COLO668 (cell line): ENCODE data around the gene OR2D2.
"Not testable (repeated sequence)": the region's sequence is repeated elsewhere in the genome, so short reads cannot be mapped to it uniquely, and the experiment has no call there.

Source experiments
- DNase-seq: peaks from one replicate; lab custom pipeline; 2025; ENCODE audit not compliant: unreplicated experiment; lab: John Stamatoyannopoulos, UW

Gene OR2D2, protein sequence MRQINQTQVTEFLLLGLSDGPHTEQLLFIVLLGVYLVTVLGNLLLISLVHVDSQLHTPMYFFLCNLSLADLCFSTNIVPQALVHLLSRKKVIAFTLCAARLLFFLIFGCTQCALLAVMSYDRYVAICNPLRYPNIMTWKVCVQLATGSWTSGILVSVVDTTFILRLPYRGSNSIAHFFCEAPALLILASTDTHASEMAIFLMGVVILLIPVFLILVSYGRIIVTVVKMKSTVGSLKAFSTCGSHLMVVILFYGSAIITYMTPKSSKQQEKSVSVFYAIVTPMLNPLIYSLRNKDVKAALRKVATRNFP

DNA sequence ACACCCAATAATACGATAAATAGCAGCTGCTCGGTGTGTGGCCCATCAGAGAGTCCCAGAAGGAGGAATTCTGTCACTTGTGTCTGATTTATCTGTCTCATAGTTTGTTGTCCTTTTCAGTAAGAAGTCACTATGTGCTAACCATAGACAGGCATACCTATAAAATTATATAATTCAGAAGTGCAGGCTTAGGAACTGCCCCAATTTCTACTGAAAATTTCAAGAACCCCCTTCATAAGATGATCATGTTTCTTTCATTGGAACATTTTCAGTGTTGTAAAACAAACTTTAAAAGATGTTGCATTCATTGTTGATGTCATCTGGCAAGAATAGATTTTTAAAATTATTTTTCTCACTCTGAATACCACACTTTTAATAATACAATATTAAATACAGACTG, at the start of gene OR2D2:
Gene OR2D2 (minus strand): TSS at position 101 of the 400 bp plus-strand sequence. CDS start 0 bp downstream, at position 101.
- no peak for DNase-seq

DNA sequence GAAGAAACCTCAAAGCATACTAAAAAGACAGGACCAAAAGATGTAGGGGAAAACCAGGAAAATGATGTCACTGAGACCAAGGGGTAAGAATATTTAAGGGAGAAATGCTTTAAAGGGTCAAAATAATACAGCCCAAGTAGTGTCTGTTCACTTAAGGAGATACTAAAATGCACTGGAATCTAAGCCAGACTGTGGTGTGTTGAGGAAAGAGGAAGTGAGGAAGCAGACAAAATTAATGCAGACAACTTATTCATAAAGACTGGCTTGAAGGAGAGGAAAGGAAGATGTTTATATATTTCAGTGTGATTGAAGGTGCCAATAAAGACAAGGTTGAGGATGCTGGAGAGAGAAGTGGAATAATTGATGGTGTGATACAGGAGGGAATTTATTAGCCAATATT, 49.7 kb upstream of the OR2D2 start:
- no peak for DNase-seq

DNA sequence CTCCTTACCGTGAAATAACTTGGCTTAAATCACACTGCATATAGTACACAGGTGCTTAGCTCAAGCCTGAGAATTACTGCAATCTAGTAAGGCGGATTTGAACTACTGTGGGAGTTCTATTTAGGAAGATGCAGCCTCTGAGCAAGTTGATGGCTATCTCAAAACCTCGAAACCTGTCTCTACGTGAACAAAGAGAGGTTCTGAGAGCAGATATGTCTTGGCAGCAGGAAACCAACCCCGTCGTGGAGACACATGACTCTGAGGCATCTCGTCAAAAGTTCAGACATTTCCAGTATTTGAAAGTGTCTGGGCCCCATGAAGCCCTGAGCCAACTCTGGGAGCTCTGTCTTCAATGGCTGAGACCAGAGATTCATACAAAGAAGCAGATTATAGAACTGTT, 39.8 kb upstream of the OR2D2 start:
- DNase-seq = no peak

DNA sequence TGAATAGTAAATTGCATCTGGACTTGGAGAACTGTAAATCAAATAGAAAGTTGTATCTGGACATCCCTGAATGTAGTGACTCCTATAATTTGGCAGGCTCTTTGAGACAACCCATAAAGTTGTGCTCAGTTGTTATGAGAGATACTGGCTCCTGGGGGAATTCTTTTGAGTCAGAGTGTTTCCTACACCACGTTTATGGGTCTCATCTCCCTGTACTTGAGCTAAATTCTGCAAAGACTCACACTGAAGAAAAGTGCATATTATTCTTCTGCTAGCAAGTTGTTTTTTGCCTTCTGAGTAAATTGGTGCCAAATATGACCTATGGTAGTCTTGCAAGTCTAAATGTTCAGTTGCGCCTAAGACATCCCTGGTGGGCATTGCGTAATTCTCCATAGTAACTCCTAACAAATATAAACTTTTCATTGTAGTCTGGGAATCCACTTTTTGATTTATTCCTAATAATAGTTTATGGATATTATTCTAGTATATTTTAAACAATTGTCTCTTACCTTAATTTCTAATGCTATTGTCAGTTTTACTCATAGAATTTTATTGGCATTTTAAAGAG, 38.9 kb upstream of the OR2D2 start:
- no peak for DNase-seq

DNA sequence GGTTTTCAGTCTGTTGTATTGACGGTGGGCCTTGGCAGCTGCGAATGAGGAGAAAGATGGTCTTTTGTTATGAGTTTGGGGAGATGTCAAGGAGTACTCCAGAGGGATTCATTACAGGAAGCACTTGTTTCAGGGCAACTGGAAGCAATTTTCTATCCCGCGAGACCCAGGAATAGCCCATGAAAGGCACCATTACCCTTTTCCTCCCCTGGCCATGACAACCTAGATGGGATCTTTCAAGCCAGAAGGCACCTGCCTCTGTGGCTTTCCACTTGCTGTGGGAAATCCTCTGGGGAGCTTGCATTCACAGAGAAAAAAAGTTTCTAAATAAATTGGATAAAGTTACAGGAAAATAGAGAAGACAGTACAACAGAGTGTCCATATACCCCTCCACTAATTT, 36.6 kb upstream of the OR2D2 start:
- DNase-seq = no peak

DNA sequence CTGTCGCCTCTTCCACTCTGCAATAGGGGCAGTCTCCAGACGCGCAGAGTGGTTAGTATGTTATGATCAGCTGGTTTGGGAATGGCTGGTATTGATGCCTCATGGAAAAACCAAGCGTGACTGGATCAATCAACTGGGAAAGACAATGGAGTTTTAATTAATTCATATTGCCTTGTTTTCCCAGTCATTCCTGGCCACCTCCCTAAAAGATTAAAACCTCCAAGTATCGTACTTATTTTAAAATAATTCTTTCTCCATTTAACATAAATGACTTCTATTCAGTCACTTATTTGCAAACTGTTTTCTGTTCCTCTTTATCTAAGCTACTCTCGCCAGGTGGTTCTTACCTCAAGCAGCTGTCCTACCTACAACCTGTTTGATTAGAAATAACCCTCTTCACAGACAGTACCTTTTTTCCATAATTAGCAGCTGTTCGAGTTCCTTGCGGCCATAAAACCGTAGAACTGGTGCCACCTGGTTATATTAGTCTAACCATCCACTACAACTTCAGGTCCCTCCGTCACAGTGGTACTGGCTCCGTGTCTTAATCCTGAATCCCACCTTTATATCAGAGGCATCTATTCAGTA, 34.8 kb upstream of the OR2D2 start:
- DNase-seq = peak; percentile 26

DNA sequence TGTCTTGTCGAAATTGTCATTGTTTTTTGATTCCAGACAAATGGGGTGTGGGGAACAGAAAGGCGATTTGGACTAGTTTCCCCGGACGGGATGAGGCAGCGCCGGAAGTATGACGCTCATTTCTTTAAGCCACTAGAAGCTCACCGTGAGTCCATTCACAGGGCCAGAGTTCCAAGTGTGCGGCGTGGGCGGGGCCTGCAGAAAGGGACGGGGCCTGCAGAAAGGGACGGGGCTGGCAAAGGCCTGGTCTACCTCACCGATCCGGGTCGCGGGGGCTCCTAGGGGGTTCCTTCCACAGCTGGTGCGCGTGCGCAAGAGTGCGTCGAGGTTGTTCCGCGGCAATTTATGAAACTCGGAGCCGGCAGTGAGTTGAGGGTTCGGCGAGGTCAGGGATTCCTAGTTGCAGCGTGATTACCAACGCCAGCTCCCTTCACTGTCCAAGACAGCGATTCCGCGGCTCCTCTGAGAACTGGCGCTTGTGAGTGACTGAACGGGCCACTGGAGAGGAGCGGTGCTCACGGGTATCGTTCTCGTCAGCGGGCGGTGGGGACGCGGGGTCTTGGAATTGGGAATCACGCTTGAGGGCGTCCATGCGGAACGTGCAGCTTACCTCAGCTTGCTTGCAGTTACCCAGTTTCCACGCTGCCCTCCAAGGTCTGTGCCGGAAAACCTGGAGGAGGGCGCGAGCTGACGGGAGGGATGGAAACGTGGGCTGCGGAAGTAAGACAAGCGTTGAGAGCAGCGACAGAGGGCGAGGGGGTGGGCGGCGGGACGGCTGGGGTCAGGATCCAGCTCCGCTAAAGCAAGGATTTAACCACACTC, 34.1 kb upstream of the OR2D2 start, which contains the start of gene ZNF215:
Gene ZNF215 (plus strand): TSS at position 219 of the 822 bp plus-strand sequence. CDS start 5,847 bp downstream, outside the sequence.
- peak; percentile 92 for DNase-seq

DNA sequence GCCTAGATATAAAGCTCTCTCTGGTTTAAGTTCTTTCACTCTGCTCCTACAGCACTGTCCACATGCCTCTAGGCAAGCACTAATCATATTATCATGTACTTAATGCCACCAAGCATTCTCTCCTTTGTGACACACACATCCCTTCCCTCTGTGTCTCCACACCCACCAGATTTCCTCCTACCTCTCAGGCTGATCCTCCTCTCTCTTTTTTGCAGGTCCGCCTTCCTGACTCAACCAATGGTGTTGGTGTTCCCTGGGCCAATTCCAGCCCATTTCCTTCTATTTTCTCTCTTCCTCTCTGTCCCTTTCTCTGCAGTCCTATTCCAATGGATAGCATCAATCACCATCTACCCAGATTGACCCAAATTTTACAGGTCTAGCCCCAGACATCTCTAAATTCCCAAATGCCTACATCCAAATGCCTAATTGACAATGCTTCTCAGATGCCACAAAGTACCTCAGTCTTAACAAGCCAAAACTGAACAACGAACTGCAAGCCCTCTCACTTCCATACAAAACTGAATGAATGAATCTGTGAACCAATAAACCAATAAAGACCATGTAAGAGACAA, 33.4 kb upstream of the OR2D2 start:
- peak; percentile 12 for DNase-seq

DNA sequence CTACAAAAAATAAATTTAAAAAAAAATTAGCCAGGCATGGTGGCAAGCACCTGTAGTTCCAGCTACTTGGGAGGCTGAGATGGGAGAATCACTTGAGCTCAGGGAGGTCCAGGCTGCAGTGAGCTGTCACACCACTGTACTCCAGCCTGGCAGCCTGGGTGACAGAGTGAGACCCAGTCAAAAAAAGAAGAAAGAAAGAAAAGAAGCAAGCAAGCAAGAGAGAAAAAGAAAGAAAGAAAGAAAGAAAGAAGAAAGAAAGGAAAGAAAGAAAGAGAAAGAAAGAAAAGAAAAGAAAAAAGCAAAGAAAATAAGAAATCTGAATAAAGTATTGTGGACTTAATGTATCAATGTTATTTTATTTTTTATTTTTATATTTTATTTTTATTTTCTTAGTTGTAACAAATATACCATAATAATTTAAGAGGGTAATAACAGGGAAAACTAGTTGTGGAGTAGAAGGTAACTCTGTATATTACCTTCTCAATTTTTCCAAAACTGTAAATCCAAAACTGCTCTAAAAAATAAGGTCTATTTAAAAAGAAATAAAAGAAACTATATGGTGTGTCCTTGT, 32.8 kb upstream of the OR2D2 start:
- no peak for DNase-seq

DNA sequence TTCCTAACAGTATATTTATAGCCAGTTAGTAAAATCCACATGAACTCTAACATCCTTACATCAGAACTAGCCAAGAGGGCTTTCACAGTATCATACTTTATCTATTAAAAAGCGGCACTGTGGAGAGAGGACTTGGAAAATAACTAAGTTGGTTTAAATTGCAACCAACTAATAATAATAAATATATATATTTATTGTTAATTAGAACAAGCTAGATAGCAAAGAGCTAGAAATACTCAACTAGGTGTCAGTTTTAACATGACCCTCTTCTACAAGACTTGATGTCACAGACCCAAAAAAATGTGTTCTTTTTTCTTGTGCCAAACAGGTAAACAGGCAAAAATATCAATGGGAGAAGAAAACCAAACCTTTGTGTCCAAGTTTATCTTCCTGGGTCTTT, 28.4 kb upstream of the OR2D2 start, which contains the start of gene OR2D3:
Gene OR2D3 (plus strand): TSS at position 301 of the 400 bp plus-strand sequence. CDS start 0 bp downstream, at position 301.
- DNase-seq = no peak

DNA sequence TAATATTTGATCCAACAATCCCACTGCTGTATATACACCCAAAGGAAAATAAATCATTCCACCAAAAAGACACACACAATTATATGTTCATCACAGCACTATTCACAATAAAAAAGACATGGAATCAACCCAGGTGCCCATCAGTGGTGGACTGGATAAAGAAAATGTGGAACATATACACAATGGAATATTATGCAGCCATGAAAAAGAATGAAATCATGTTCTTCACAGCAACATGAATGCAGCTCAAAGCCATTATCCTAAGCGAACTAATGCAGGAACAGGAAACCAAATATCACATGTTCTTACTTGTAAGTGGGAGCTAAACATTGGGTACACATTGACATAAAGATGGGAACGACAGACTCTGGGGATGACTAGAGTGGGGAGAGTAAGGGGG, 27.4 kb upstream of the OR2D2 start:
- no peak for DNase-seq

DNA sequence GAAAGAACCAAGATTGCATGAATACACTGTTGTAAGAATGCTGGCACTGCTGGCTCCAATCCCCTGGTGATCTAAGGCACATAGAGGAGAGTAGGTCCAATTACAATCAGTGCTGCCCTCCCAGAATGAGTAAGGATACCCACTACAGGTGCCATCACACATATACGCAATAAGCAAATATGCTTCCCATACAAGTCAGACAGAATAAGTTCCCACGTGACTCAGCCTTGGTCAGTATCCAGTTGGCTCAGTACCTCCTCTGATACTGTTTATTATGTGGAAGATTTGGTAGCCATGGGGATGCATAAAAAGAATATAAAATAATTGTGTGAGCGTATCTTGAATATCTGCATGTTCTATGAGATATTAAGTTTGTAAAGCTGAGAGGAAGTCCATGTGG, 19.6 kb upstream of the OR2D2 start:
- no peak for DNase-seq

DNA sequence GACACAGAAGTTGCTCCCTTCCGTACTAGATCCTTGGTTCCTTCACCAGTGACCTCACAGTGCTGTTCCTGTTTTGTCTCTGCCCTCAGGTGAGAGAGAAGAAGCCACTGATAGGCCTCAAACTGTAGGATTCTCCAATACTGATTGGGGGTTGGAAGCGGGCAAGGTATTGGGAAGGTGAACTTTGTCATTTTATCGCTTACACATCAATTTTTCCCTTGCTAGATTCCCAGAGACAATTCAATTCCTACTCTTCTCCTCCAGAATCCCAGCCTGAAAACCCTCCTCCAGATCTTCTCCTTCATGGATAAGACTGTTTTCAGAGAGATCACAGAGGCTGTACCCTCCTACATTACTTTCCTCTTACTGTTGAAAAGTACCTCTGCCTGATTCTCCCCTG, 19.1 kb upstream of the OR2D2 start:
- no peak for DNase-seq

DNA sequence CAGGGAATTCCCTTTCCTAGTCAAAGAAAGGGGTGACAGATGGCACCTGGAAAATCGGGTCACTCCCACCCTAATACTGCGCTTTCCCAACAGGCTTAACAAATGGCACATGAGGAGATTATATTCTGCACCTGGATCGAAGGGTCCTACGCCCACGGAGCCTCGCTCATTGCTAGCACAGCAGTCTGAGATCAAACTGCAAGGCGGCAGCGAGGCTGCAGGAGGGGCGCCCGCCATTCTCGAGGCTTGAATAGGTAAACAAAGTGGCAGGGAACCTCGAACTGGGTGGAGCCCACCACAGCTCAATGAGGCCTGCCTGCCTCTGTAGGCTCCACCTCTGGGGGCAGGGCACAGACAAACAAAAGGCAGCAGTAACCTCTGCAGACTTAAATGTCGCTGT, 12.5 kb upstream of the OR2D2 start:
- not testable (repeated sequence) for DNase-seq

DNA sequence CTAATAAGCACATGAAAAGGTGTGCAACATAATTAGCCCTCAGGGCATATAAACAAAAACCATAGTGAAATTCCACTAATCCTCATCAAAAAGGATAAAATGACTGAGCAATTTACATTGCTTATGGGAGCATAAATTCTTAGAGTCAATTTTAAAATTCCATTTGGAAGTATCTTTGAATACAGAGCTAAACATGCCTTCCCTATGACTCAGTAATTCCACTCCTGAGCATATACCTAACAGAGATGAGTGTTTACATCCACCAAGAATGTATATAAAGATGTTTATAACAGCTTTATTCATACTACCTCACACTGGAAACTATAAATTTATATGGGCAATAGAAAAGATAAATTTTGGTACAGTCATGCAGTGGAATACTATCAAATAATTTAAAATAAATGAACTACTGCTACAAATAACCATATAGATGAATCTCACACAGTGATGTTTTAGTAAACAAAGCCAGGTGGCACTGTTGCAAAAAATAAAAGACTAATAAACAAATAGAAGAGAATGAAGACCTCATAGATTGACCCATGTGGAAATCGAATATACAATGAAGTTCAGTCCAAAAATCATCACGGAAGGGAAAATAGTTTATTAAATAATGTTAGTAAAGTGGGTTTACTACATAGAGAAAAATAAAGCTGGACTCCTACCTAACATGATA, 8.2 kb upstream of the OR2D2 start:
- DNase-seq = no peak

DNA sequence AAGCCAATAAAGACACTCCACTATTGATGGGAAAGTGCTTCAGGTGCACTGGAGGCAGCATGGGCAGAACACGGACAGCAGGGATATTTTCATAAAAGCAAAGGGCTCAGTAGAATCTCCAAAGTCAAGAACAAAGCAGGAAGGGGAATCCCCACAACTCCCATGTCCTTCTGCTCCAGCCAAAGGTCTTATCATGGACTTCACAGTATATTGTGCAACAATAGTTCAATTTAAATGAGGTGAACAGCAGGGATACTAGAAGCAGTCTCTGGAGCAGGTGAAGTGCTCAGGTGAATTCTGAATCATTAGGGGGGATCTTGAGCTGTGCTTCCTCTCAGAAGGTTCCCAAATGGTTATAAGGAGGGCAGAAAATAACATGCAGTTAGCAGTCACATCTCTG, 6.6 kb upstream of the OR2D2 start:
- no peak for DNase-seq

DNA sequence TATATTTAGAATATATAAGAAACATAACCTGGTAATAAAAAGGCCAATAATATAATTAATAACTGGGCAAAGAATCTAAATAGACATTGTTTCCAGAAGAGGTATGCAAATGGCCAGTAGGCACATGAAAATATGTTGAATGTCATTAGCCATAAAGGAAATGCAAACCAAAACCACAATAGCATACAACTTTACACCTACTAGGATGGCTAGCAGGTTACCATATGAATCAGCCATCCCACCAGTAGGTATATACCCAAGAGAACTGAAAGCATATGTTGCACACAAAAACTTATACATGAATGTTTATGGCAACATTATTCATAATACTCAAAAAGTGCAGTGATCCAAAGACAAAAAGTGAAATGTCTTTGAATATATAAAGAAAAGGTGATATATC, 2.7 kb upstream of the OR2D2 start:
- no peak for DNase-seq

DNA sequence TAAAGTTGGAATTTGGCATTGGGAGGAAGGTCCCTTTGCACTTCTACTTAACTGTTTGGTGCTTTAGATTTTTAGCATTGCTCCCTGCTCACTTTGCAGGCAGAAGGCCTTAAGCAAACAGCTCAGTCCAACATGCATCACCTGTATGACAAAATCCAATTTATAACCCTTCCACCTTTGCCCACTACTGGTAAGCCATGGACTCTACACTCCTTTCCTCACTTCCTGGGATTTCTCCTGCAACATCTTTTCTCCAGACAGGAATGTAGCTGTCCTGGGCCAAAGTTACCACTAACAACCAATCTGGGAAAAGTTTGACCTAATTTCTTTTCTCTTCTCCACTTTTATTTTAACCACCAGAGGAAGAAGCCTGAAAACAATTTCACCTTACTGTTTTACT, 1.8 kb upstream of the OR2D2 start:
- no peak for DNase-seq

DNA sequence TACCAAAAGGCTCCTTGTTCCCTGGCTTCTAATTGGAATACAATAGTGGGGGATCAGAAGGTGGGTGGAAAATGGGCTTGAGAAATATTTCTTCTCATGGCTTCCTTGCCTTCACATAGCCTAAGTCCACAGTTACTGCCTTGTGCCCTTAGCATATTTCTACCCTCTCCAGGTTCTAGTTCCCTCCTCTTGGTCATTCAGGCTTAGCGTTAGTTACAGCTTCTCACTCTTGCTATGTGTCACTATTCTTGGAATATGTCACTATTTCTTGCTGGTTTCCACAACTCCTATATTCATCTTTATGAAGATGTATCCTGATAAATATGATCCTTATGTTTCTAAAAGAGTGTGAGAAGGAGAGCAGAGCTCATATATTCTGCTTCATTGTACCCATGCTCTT, 2.5 kb downstream of the OR2D2 start:
- DNase-seq = no peak

DNA sequence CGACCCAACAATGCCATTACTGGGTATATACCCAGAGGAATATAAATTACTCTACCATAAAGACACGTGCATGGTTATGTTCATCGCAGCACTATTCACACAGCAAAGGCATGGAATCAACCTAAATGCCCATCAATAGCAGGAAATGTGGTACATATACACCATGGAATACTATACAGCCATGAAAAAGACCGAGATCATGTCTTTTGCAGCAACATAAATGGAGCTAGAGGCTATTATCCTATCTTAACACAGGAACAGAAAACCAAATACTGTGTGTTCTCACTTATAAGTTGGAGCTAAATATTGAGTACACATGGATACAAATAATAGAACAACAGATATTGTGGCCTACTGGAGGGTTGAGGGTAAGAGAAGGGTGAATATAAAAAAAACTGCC, 3.5 kb downstream of the OR2D2 start:
- DNase-seq = no peak
